HepG2 (cell line): ENCODE measurements around the gene GSC2. TPM values are rescaled to one million over a fixed set of nuclear protein-coding genes. Genes with fewer than 3 reads are reported as not detected.

Experiments used
- AGO2 ChIP-seq: fragments of 200-400 bp; formaldehyde crosslinking; optimal IDR thresholded peaks from 2 replicates; pipeline ENCODE3; 2017; ENCODE audit warnings: mild to moderate bottlenecking, low read depth, low read length, moderate library complexity
- ARNT2 ChIP-seq: sonication (generic); formaldehyde crosslinking; IDR thresholded peaks from 2 replicates; pipeline ENCODE4 v1.8.0; 2022; ENCODE audit warnings: mild to moderate bottlenecking, low read depth, missing genetic modification reagents, moderate library complexity
- ETV5 ChIP-seq: IDR thresholded peaks from 2 replicates; pipeline ENCODE4 v1.6.1; 2018; ENCODE audit warnings: missing biosample characterization, missing genetic modification reagents, inconsistent platforms, borderline replicate concordance
- LCORL ChIP-seq, 2 experiments: fragments of 450-650 bp in 1 of 2; sonication (generic) in 1 of 2; formaldehyde crosslinking in 1 of 2; IDR thresholded peaks; 2 replicates each; pipeline versions ENCODE4 v1.5.0 to v1.6.1; 2017 to 2020; ENCODE audit warnings: antibody characterized with exemption in 1 of 2, missing genetic modification reagents in 1 of 2
- SOX6 ChIP-seq, 2 experiments: fragments of 450-650 bp in 1 of 2; sonication (generic) in 1 of 2; formaldehyde crosslinking in 1 of 2; IDR thresholded peaks; 2 replicates each; pipeline versions ENCODE4 v1.4.0 to v1.6.1; 2017 to 2020; ENCODE audit warnings: antibody characterized with exemption in 1 of 2, mild to moderate bottlenecking in 1 of 2, missing genetic modification reagents in 1 of 2
- SRSF1 ChIP-seq: fragments of 200-400 bp; formaldehyde crosslinking; optimal IDR thresholded peaks from 2 replicates; pipeline ENCODE3; 2017; ENCODE audit warnings: mild to moderate bottlenecking, low read depth, low read length, moderate library complexity
- ZBTB37 ChIP-seq: sonication (generic); formaldehyde crosslinking; IDR thresholded peaks from 2 replicates; pipeline ENCODE4 v1.4.0; 2020; ENCODE audit warnings: mild to moderate bottlenecking, missing genetic modification reagents
- ZNF460 ChIP-seq: sonication (generic); formaldehyde crosslinking; IDR thresholded peaks from 2 replicates; pipeline ENCODE4 v1.5.1; 2020; ENCODE audit warnings: missing genetic modification reagents, mild to moderate bottlenecking, borderline replicate concordance
- ZNF567 ChIP-seq: sonication (generic); formaldehyde crosslinking; IDR thresholded peaks from 2 replicates; pipeline ENCODE4 v1.8.1; 2023; ENCODE audit warnings: mild to moderate bottlenecking, missing genetic modification reagents, borderline replicate concordance
- ZNF597 ChIP-seq: sonication (generic); formaldehyde crosslinking; IDR thresholded peaks from 2 replicates; pipeline ENCODE4 v1.5.0; 2020; ENCODE audit warnings: missing genetic modification reagents
- ZNF746 ChIP-seq: sonication (generic); formaldehyde crosslinking; IDR thresholded peaks from 2 replicates; pipeline ENCODE4 v1.8.0; 2022; ENCODE audit warnings: mild to moderate bottlenecking, missing genetic modification reagents
- polyA plus RNA-seq, 8 experiments: library from polyadenylated mRNA; depleted of rRNA in 3 of 8; stranded (reverse) in 7 of 8; unstranded in 1 of 8; fragments of >200 nt; fragmentation: Illumina TruSeq in 4 of 8; extraction: Trizol in 4 of 8; gene quantifications; 2 replicates each; pipeline versions ENCODE4 v1.2.1 to v1.2.3, GENCODE V29; 2011 to 2016; ENCODE audit warnings: low read depth in 4 of 8, missing spikeins in 1 of 8, mixed read lengths in 1 of 8; ENCODE audit not compliant: insufficient read depth in 1 of 8
- total RNA-seq, 5 experiments: library from RNA; depleted of rRNA; stranded (reverse); fragments of >200 nt; fragmentation: Illumina TruSeq; extraction: Trizol; gene quantifications; 2 replicates each; pipeline ENCODE4 v1.2.3, GENCODE V29; 2016; ENCODE audit warnings: low read depth in 1 of 5
- TF ChIP-seq, protein P1 (sequence below), 2 experiments: fragments of 450-650 bp in 1 of 2; sonication (generic) in 1 of 2; formaldehyde crosslinking in 1 of 2; IDR thresholded peaks; 2 replicates each; pipeline versions ENCODE4 v1.6.1 to v1.8.0; 2016 to 2022; ENCODE audit warnings: antibody characterized with exemption in 1 of 2, mild to moderate bottlenecking in 1 of 2, missing genetic modification reagents in 1 of 2
- TF ChIP-seq, protein P2 (sequence below): IDR thresholded peaks from 2 replicates; pipeline ENCODE4 v1.6.1; 2016

Gene GSC2
- total and polyA plus RNA-seq, 2 of the 13 experiments (the other 11 are each of a cell fraction or from before 2014, with no cell fraction given): not detected

DNA sequence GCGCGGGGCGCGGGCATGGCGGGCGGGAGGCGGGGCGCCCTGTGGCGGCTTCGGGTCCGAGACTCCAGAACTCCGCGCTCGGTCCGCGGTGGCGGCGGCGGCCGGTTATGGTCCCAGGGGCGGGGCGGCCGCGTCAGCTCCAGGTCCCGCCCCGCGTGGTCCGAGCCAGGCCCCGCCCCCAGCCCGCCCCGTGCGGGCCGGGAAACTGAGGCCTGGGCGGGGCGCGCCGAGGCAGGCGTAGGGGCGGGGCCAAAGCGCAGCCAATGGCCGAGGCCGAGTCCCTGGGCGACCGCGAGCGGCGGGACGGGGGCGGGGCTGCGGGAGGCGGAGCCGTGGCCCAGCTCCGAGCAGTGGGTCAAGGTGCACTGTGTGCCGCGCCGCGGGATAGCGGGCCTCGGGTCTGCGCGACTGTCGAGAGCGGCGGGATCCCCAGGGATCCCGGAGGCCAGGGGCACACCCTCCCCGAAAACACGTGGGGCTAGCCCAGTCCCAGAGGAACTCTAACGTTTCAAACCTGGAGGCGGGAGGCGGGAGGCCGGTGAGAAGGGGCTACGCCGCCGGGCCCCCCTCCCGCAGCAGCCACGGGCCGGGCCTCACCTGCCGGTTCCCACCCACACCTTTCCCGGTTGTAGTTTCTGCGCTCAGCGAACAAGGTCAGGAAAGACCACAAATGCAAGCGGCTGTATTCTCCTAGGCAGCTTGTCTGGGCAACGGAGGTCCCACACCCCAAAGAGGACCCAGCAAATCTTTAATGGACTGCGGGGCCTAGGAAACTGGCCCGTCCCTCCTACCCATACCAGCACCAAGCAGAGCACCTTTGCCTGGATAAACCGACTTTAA is 28.8 kb upstream of the GSC2 start, which contains the start of gene SLC25A1 (continued):
- TF ChIP-seq, protein P1, sequence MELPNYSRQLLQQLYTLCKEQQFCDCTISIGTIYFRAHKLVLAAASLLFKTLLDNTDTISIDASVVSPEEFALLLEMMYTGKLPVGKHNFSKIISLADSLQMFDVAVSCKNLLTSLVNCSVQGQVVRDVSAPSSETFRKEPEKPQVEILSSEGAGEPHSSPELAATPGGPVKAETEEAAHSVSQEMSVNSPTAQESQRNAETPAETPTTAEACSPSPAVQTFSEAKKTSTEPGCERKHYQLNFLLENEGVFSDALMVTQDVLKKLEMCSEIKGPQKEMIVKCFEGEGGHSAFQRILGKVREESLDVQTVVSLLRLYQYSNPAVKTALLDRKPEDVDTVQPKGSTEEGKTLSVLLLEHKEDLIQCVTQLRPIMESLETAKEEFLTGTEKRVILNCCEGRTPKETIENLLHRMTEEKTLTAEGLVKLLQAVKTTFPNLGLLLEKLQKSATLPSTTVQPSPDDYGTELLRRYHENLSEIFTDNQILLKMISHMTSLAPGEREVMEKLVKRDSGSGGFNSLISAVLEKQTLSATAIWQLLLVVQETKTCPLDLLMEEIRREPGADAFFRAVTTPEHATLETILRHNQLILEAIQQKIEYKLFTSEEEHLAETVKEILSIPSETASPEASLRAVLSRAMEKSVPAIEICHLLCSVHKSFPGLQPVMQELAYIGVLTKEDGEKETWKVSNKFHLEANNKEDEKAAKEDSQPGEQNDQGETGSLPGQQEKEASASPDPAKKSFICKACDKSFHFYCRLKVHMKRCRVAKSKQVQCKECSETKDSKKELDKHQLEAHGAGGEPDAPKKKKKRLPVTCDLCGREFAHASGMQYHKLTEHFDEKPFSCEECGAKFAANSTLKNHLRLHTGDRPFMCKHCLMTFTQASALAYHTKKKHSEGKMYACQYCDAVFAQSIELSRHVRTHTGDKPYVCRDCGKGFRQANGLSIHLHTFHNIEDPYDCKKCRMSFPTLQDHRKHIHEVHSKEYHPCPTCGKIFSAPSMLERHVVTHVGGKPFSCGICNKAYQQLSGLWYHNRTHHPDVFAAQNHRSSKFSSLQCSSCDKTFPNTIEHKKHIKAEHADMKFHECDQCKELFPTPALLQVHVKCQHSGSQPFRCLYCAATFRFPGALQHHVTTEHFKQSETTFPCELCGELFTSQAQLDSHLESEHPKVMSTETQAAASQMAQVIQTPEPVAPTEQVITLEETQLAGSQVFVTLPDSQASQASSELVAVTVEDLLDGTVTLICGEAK (IDR thresholded peaks at IDR 0.05): no peak
- TF ChIP-seq, protein P1 (CRISPR knock-in tag; IDR thresholded peaks at IDR 0.05): peak; percentile 45; the same call in 1 of the 2 replicates
- TF ChIP-seq ARNT2 (0 out of 2 replicates have a peak, but pooled peaks have one; percentile 52), AGO2 (peak; percentile 27), ZNF597 (CRISPR knock-in tag) (no peak), ETV5 (CRISPR knock-in tag) (no peak), LCORL (IDR thresholded peaks at IDR 0.05) (no peak), LCORL (CRISPR knock-in tag; IDR thresholded peaks at IDR 0.05) (0 out of 2 replicates have a peak, but pooled peaks have one; percentile 26), ZBTB37 (CRISPR knock-in tag) (0 out of 2 replicates have a peak, but pooled peaks have one; percentile 20), SRSF1 (peak; percentile 49), ZNF460 (no peak), ZNF567 (CRISPR knock-in tag) (no peak), ZNF746 (0 out of 2 replicates have a peak, but pooled peaks have one; percentile 27), SOX6 (IDR thresholded peaks at IDR 0.05) (no peak), SOX6 (CRISPR knock-in tag; IDR thresholded peaks at IDR 0.05) (peak; percentile 7; the same call in 1 of the 2 replicates)
- TF ChIP-seq, protein P2, sequence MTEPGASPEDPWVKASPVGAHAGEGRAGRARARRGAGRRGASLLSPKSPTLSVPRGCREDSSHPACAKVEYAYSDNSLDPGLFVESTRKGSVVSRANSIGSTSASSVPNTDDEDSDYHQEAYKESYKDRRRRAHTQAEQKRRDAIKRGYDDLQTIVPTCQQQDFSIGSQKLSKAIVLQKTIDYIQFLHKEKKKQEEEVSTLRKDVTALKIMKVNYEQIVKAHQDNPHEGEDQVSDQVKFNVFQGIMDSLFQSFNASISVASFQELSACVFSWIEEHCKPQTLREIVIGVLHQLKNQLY (CRISPR knock-in tag): peak; percentile 48; the same call in 1 of the 2 replicates
